ENCODE results near the gene MEIS2.

DNA sequence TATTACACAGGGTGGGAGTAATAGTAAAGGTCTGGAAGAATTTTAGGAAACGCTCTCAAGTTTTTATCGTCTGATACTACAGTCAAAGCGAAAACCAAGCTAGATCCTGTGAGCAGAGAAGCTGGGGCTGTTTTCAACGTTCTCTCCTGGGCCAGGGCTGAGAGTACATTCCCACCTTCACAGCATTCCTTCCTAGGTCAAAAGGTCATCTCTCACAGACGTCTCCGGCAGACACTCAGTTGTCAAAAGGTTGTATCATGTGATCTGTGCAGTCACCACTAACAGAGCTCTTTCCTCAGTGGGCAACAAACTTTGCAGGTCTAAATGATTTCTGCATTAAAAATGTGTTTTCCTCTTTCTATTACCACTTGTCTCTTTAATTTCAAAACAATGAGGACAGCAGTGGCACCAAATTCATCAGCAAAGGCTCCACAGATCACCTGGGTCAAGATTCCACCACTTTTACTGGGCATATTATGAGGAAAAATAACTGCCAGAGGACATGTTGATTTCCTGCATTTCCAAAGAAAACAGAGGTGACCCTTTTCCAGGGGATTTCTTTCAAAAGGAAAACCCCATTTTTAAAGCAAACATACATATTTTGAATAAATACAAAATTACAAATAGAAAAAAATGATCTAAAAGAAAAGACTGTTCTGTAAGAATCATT, 41.9 kb downstream of the MEIS2 start:
- TF ChIP-seq, protein P1, sequence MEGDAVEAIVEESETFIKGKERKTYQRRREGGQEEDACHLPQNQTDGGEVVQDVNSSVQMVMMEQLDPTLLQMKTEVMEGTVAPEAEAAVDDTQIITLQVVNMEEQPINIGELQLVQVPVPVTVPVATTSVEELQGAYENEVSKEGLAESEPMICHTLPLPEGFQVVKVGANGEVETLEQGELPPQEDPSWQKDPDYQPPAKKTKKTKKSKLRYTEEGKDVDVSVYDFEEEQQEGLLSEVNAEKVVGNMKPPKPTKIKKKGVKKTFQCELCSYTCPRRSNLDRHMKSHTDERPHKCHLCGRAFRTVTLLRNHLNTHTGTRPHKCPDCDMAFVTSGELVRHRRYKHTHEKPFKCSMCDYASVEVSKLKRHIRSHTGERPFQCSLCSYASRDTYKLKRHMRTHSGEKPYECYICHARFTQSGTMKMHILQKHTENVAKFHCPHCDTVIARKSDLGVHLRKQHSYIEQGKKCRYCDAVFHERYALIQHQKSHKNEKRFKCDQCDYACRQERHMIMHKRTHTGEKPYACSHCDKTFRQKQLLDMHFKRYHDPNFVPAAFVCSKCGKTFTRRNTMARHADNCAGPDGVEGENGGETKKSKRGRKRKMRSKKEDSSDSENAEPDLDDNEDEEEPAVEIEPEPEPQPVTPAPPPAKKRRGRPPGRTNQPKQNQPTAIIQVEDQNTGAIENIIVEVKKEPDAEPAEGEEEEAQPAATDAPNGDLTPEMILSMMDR (IDR thresholded peaks at IDR 0.05; ENCODE audit: insufficient read depth, low read length) = no peak
- no peak for TF ChIP-seq POLR2AphosphoS5 (IDR thresholded peaks at IDR 0.05; ENCODE audit: low read depth)
- TF ChIP-seq GABPA (IDR thresholded peaks at IDR 0.05; ENCODE audit: low read depth) = no peak
- TF ChIP-seq SPI1 (IDR thresholded peaks at IDR 0.05; ENCODE audit: borderline replicate concordance, low read depth) = no peak
- TF ChIP-seq, protein P2, sequence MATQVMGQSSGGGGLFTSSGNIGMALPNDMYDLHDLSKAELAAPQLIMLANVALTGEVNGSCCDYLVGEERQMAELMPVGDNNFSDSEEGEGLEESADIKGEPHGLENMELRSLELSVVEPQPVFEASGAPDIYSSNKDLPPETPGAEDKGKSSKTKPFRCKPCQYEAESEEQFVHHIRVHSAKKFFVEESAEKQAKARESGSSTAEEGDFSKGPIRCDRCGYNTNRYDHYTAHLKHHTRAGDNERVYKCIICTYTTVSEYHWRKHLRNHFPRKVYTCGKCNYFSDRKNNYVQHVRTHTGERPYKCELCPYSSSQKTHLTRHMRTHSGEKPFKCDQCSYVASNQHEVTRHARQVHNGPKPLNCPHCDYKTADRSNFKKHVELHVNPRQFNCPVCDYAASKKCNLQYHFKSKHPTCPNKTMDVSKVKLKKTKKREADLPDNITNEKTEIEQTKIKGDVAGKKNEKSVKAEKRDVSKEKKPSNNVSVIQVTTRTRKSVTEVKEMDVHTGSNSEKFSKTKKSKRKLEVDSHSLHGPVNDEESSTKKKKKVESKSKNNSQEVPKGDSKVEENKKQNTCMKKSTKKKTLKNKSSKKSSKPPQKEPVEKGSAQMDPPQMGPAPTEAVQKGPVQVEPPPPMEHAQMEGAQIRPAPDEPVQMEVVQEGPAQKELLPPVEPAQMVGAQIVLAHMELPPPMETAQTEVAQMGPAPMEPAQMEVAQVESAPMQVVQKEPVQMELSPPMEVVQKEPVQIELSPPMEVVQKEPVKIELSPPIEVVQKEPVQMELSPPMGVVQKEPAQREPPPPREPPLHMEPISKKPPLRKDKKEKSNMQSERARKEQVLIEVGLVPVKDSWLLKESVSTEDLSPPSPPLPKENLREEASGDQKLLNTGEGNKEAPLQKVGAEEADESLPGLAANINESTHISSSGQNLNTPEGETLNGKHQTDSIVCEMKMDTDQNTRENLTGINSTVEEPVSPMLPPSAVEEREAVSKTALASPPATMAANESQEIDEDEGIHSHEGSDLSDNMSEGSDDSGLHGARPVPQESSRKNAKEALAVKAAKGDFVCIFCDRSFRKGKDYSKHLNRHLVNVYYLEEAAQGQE (IDR thresholded peaks at IDR 0.05; ENCODE audit: insufficient replicate concordance, low read depth) = no peak
